Measurements from ENCODE around the gene GRM7. TPM values are rescaled to one million over a fixed set of nuclear protein-coding genes. Genes with fewer than 3 reads are reported as not detected.

Gene GRM7
- total RNA-seq, 4 donors from 2014 or later: 0.09 TPM; not detected in 3

- no peaks in the 10 kb centered on the region for H3K27me3 ChIP-seq
- 82 to 86% methylated on average over 4 of the region's 4 CpGs for WGBS, 2 donors
- TF ChIP-seq POLR2A (IDR thresholded peaks at IDR 0.05): no peak
- TF ChIP-seq CTCF (IDR thresholded peaks at IDR 0.05): no peak
- no peaks in the 10 kb centered on the region for H3K4me1 ChIP-seq
- DNase-seq: no peak
- H3K9me3 ChIP-seq: no peaks in the 10 kb centered on the region
- intact Hi-C loops (cut with DNase I): no loop called here
- no peak overlapping the region for H3K27ac ChIP-seq
- H3K36me3 ChIP-seq: no peaks in the 10 kb centered on the region
- no peak overlapping the region for H3K4me3 ChIP-seq
These were observed 889.2 kb downstream of the GRM7 start for GRCh38 chr3:7749931-7750695.

GRCh38 chr3:7752005-7752404 is 891.1 kb downstream of the GRM7 start:
- DNase-seq: no peak
- no peaks in the 10 kb centered on the region for H3K36me3 ChIP-seq
- no peaks in the 10 kb centered on the region for H3K4me1 ChIP-seq
- H3K27me3 ChIP-seq: no peaks in the 10 kb centered on the region
- WGBS, 2 donors: 69 to 90% methylated on average over 1 of the region's 1 CpG
- TF ChIP-seq CTCF (IDR thresholded peaks at IDR 0.05): no peak
- no peak for TF ChIP-seq POLR2A (IDR thresholded peaks at IDR 0.05)
- intact Hi-C loops (cut with DNase I): no loop called here
- H3K9me3 ChIP-seq: no peaks in the 10 kb centered on the region
- no peak overlapping the region for H3K27ac ChIP-seq
- no peak overlapping the region for H3K4me3 ChIP-seq

- no peak for TF ChIP-seq CTCF (IDR thresholded peaks at IDR 0.05)
- no peak for TF ChIP-seq POLR2A (IDR thresholded peaks at IDR 0.05)
- no peak for DNase-seq
- H3K4me3 ChIP-seq: no peak overlapping the region
- H3K9me3 ChIP-seq: no peaks in the 10 kb centered on the region
- H3K4me1 ChIP-seq: no peaks in the 10 kb centered on the region
- H3K27me3 ChIP-seq: no peaks in the 10 kb centered on the region
- intact Hi-C loops (cut with DNase I): no loop called here
- no peak overlapping the region for H3K27ac ChIP-seq
- WGBS, 2 donors: 64 to 67% methylated on average over 4 of the region's 4 CpGs
- H3K36me3 ChIP-seq: no peaks in the 10 kb centered on the region
These were observed 893.9 kb downstream of the GRM7 start for GRCh38 chr3:7754653-7755441.

GRCh38 chr3:7759630-7760029 is 898.7 kb downstream of the GRM7 start:
- Histone ChIP-seq H3K4me1 (no peaks in the 10 kb centered on the region), H3K9me3 (no peaks in the 10 kb centered on the region), H3K36me3 (no peaks in the 10 kb centered on the region), H3K27ac (no peak overlapping the region), H3K4me3 (no peak overlapping the region), H3K27me3 (no peaks in the 10 kb centered on the region)
- 83 to 84% methylated on average over 5 to 7 of the region's 7 CpGs for WGBS, 2 donors
- intact Hi-C loops (cut with DNase I): no loop called here
- TF ChIP-seq POLR2A (IDR thresholded peaks at IDR 0.05): no peak
- TF ChIP-seq CTCF (IDR thresholded peaks at IDR 0.05): no peak
- DNase-seq: no peak

- Histone ChIP-seq H3K4me3 (no peak overlapping the region), H3K27me3 (no peaks in the 10 kb centered on the region), H3K9me3 (no peaks in the 10 kb centered on the region), H3K27ac (no peak overlapping the region), H3K36me3 (no peaks in the 10 kb centered on the region), H3K4me1 (no peaks in the 10 kb centered on the region)
- no peak for DNase-seq
- intact Hi-C loops (cut with DNase I): no loop called here
- TF ChIP-seq CTCF (IDR thresholded peaks at IDR 0.05): no peak
- no peak for TF ChIP-seq POLR2A (IDR thresholded peaks at IDR 0.05)
These were observed 899.8 kb downstream of the GRM7 start for GRCh38 chr3:7760718-7761117.
